ENCODE measurements around the gene FCN2. TPM values are rescaled to one million over a fixed set of nuclear protein-coding genes. Genes with fewer than 3 reads are reported as not detected.

Gene FCN2
- total RNA-seq, 4 donors from 2014 or later: 1.9 TPM; not detected in 3

- no peaks in the 10 kb centered on the region for H3K9me3 ChIP-seq
- H3K4me1 ChIP-seq: no peaks in the 10 kb centered on the region
- no peak for TF ChIP-seq EP300 (IDR thresholded peaks at IDR 0.05)
- TF ChIP-seq POLR2A (IDR thresholded peaks at IDR 0.05): no peak
- no peak for TF ChIP-seq CTCF (IDR thresholded peaks at IDR 0.05)
- peaks cover 0 to 8% of the 10 kb centered on the region in 2 donors for H3K27me3 ChIP-seq
- no peak overlapping the region for H3K4me3 ChIP-seq
- no peak overlapping the region for H3K27ac ChIP-seq
- 62 to 68% methylated on average over 1 of the region's 1 CpG for WGBS, 2 donors
- no peaks in the 10 kb centered on the region for H3K36me3 ChIP-seq
- no peak for DNase-seq (ENCODE audit: low spot score in 2 of 2)
These were observed 5.2 kb upstream of the FCN2 start for GRCh38 chr9:134875371-134875770.

GRCh38 chr9:134877541-134877940 lies 3.1 kb upstream of the FCN2 start:
- TF ChIP-seq CTCF (IDR thresholded peaks at IDR 0.05) (no peak), POLR2A (IDR thresholded peaks at IDR 0.05) (no peak), EP300 (IDR thresholded peaks at IDR 0.05) (no peak)
- no peaks in the 10 kb centered on the region for H3K9me3 ChIP-seq
- no peak overlapping the region for H3K4me3 ChIP-seq
- H3K36me3 ChIP-seq: no peaks in the 10 kb centered on the region
- WGBS, 2 donors: 85 to 88% methylated on average over 4 of the region's 4 CpGs
- H3K27me3 ChIP-seq: peaks cover 0 to 6% of the 10 kb centered on the region in 2 donors
- no peak for DNase-seq (ENCODE audit: low spot score in 2 of 2)
- H3K27ac ChIP-seq: no peak overlapping the region
- H3K4me1 ChIP-seq: no peaks in the 10 kb centered on the region

GRCh38 chr9:134879664-134880483 lies 736 bp upstream of the FCN2 start:
- WGBS, 2 donors: 85 to 87% methylated on average over 13 of the region's 13 CpGs
- no peaks in the 10 kb centered on the region for H3K4me1 ChIP-seq

GRCh38 chr9:134881313-134881670 lies 682 bp downstream of the FCN2 start:
- DNase-seq (ENCODE audit: low spot score in 2 of 2): no peak
- no peaks in the 10 kb centered on the region for H3K9me3 ChIP-seq
- H3K27me3 ChIP-seq: no peaks in the 10 kb centered on the region
- no peak for TF ChIP-seq EP300 (IDR thresholded peaks at IDR 0.05)
- H3K4me1 ChIP-seq: no peaks in the 10 kb centered on the region
- no peak overlapping the region for H3K27ac ChIP-seq
- 85 to 90% methylated on average over 4 to 13 of the region's 13 CpGs for WGBS, 2 donors
- no peaks in the 10 kb centered on the region for H3K36me3 ChIP-seq
- no peak overlapping the region for H3K4me3 ChIP-seq

More at GRCh38 chr9:134879664-134880483, 736 bp upstream of the FCN2 start:
- H3K27me3 ChIP-seq: no peaks in the 10 kb centered on the region
- no peak for DNase-seq (ENCODE audit: low spot score in 2 of 2)
- no peaks in the 10 kb centered on the region for H3K36me3 ChIP-seq
- no peak overlapping the region for H3K27ac ChIP-seq
- no peaks in the 10 kb centered on the region for H3K9me3 ChIP-seq
- TF ChIP-seq CTCF (IDR thresholded peaks at IDR 0.05) (no peak), EP300 (IDR thresholded peaks at IDR 0.05) (no peak), POLR2A (IDR thresholded peaks at IDR 0.05) (no peak)
- no peak overlapping the region for H3K4me3 ChIP-seq

- WGBS, 2 donors: 50 to 87% methylated on average over 2 to 3 of the region's 3 CpGs
- peaks cover 0 to 9% of the 10 kb centered on the region in 2 donors for H3K27me3 ChIP-seq
- H3K36me3 ChIP-seq: no peaks in the 10 kb centered on the region
- no peaks in the 10 kb centered on the region for H3K9me3 ChIP-seq
- no peak overlapping the region for H3K4me3 ChIP-seq
- H3K4me1 ChIP-seq: no peaks in the 10 kb centered on the region
- no peak for DNase-seq (ENCODE audit: low spot score in 2 of 2)
- no peak for TF ChIP-seq CTCF (IDR thresholded peaks at IDR 0.05)
- no peak for TF ChIP-seq EP300 (IDR thresholded peaks at IDR 0.05)
- no peak for TF ChIP-seq POLR2A (IDR thresholded peaks at IDR 0.05)
- H3K27ac ChIP-seq: no peak overlapping the region
These were observed 1.7 kb downstream of the FCN2 start for GRCh38 chr9:134882204-134882785.
